H9 (cell line): ENCODE measurements around the gene TTC39B. TPM values are rescaled to one million over a fixed set of nuclear protein-coding genes. Genes with fewer than 3 reads are reported as not detected.

Source experiments
- DNase-seq: peaks from one replicate; pipeline ENCODE4 v3.0.0-alpha.2; 2017
- H2AFZ ChIP-seq: one replicate; pipeline ENCODE4 v1.6.1; 2013; ENCODE audit warnings: mild to moderate bottlenecking, low read length, control low read depth, moderate library complexity
- H2AK5ac ChIP-seq: 2 replicates; pipeline ENCODE4 v1.6.1; 2013; ENCODE audit warnings: low read length, control low read depth, mixed read lengths; ENCODE audit not compliant: insufficient read length
- H2BK120ac ChIP-seq: one replicate; pipeline ENCODE4 v1.6.1; 2013; ENCODE audit warnings: low read depth, mild to moderate bottlenecking, low read length, control low read depth, inconsistent platforms; ENCODE audit not compliant: poor library complexity, severe bottlenecking
- H2BK12ac ChIP-seq: 2 replicates; pipeline ENCODE4 v1.6.1; 2013; ENCODE audit warnings: low read length, control low read depth, mixed read lengths, low read depth; ENCODE audit not compliant: insufficient read length
- H2BK15ac ChIP-seq: 2 replicates; pipeline ENCODE4 v1.6.1; 2013; ENCODE audit warnings: low read depth, low read length, control low read depth
- H2BK20ac ChIP-seq: one replicate; pipeline ENCODE4 v1.6.1; 2013; ENCODE audit warnings: low read depth, mild to moderate bottlenecking, low read length, control low read depth, inconsistent platforms; ENCODE audit not compliant: poor library complexity, severe bottlenecking
- H2BK5ac ChIP-seq: 2 replicates; pipeline ENCODE4 v1.6.1; 2013; ENCODE audit warnings: low read length, control low read depth, mixed read lengths; ENCODE audit not compliant: insufficient read length
- H3K14ac ChIP-seq: 2 replicates; pipeline ENCODE4 v1.6.1; 2013; ENCODE audit warnings: low read length, control low read depth; ENCODE audit not compliant: insufficient read depth
- H3K18ac ChIP-seq: 2 replicates; pipeline ENCODE4 v1.6.1; 2013; ENCODE audit warnings: low read depth, mild to moderate bottlenecking, mixed read lengths, low read length, control low read depth; ENCODE audit not compliant: insufficient read length
- H3K23ac ChIP-seq: 2 replicates; pipeline ENCODE4 v1.6.1; 2013; ENCODE audit warnings: low read length, control low read depth, mixed read lengths, low read depth; ENCODE audit not compliant: insufficient read length
- H3K23me2 ChIP-seq: 2 replicates; pipeline ENCODE4 v1.6.1; 2013; ENCODE audit warnings: low read depth, mild to moderate bottlenecking, mixed read lengths, low read length, control low read depth; ENCODE audit not compliant: insufficient read length, poor library complexity, severe bottlenecking
- H3K27ac ChIP-seq: 2 replicates; pipeline ENCODE4 v1.5.1; 2013; ENCODE audit warnings: low read length, control low read depth, mixed read lengths, low read depth; ENCODE audit not compliant: insufficient read length
- H3K27me3 ChIP-seq: 2 replicates; pipeline ENCODE4 v1.6.1; 2013; ENCODE audit warnings: low read length, control low read depth, inconsistent platforms; ENCODE audit not compliant: insufficient read depth
- H3K4ac ChIP-seq: 2 replicates; pipeline ENCODE4 v1.6.1; 2013; ENCODE audit warnings: low read depth, mild to moderate bottlenecking, control low read depth, inconsistent platforms, low read length, moderate library complexity
- H3K4me1 ChIP-seq: 2 replicates; pipeline ENCODE4 v1.6.1; 2013; ENCODE audit warnings: low read length, control low read depth, inconsistent platforms; ENCODE audit not compliant: insufficient read depth
- H3K4me2 ChIP-seq: 2 replicates; pipeline ENCODE4 v1.6.1; 2013; ENCODE audit warnings: low read length, control low read depth, mixed read lengths; ENCODE audit not compliant: insufficient read length, insufficient read depth
- H3K56ac ChIP-seq: 2 replicates; pipeline ENCODE4 v1.6.1; 2013; ENCODE audit warnings: low read depth, mild to moderate bottlenecking, mixed read lengths, low read length, control low read depth; ENCODE audit not compliant: insufficient read length
- H3K79me1 ChIP-seq: 2 replicates; pipeline ENCODE4 v1.6.1; 2013; ENCODE audit warnings: low read depth, mild to moderate bottlenecking, moderate library complexity, low read length, control low read depth, inconsistent platforms; ENCODE audit not compliant: insufficient read depth, poor library complexity, severe bottlenecking
- H3K79me2 ChIP-seq: 2 replicates; pipeline ENCODE4 v1.6.1; 2013; ENCODE audit warnings: low read length, control low read depth, inconsistent platforms; ENCODE audit not compliant: insufficient read depth
- H3K9ac ChIP-seq: 2 replicates; pipeline ENCODE4 v1.6.1; 2013; ENCODE audit warnings: low read length, control low read depth, mixed read lengths; ENCODE audit not compliant: insufficient read length; ENCODE audit errors: extremely low read depth
- H3K9me3 ChIP-seq: one replicate; pipeline ENCODE4 v1.6.1; 2013; ENCODE audit warnings: low read depth, low read length, inconsistent platforms; ENCODE audit not compliant: control insufficient read depth
- H3T11ph ChIP-seq: one replicate; pipeline ENCODE4 v1.6.1; 2013; ENCODE audit warnings: mild to moderate bottlenecking, low read length, control low read depth, inconsistent platforms
- H4K20me1 ChIP-seq: one replicate; pipeline ENCODE4 v1.6.1; 2013; ENCODE audit not compliant: control insufficient read depth, insufficient read length, insufficient read depth
- H4K5ac ChIP-seq: 2 replicates; pipeline ENCODE4 v1.6.1; 2013; ENCODE audit warnings: low read depth, mild to moderate bottlenecking, mixed read lengths, low read length, control low read depth; ENCODE audit not compliant: insufficient read length
- H4K8ac ChIP-seq: replicated peaks from 2 replicates; pipeline ENCODE4 v1.6.1; 2013; ENCODE audit warnings: low read length, control low read depth, mixed read lengths, low read depth; ENCODE audit not compliant: insufficient read length
- H4K91ac ChIP-seq: 2 replicates; pipeline ENCODE4 v1.6.1; 2013; ENCODE audit warnings: low read depth, mild to moderate bottlenecking, moderate library complexity, mixed read lengths, low read length, control low read depth; ENCODE audit not compliant: insufficient read length
- H3K27ac Mint-ChIP-seq, 3 experiments: 2 replicates in 2 of 3; 3 replicates in 1 of 3; pipeline ENCODE4 v1.8.0; 2020 to 2021; ENCODE audit warnings: mixed read lengths in 3 of 3, mild to moderate bottlenecking in 1 of 3, moderate library complexity in 1 of 3
- H3K27me3 Mint-ChIP-seq: 2 replicates; pipeline ENCODE4 v1.8.0; 2021; ENCODE audit warnings: low read depth, mild to moderate bottlenecking, moderate library complexity, mixed read lengths
- H3K36me3 Mint-ChIP-seq, 3 experiments: 2 replicates in 2 of 3; 3 replicates in 1 of 3; pipeline ENCODE4 v1.8.0; 2020 to 2021; ENCODE audit warnings: low read depth in 3 of 3, mixed read lengths in 3 of 3; ENCODE audit not compliant: insufficient read depth in 1 of 3
- H3K4me1 Mint-ChIP-seq, 2 experiments: 2 replicates each; pipeline ENCODE4 v1.8.0; 2020; ENCODE audit warnings: mixed read lengths in 2 of 2
- H3K4me3 Mint-ChIP-seq, 2 experiments: 2 replicates in 1 of 2; 3 replicates in 1 of 2; pipeline ENCODE4 v1.8.0; 2020 to 2021; ENCODE audit warnings: mild to moderate bottlenecking in 2 of 2, mixed read lengths in 2 of 2, moderate library complexity in 1 of 2
- H3K9me3 Mint-ChIP-seq, 2 experiments: 2 replicates in 1 of 2; 3 replicates in 1 of 2; pipeline ENCODE4 v1.8.0; 2020; ENCODE audit warnings: mild to moderate bottlenecking in 2 of 2, mixed read lengths in 2 of 2, moderate library complexity in 1 of 2
- CTCF ChIP-seq: fragments of 200-600 bp; sonication (generic); conservative IDR thresholded peaks from 3 replicates; pipeline ENCODE4 v1.8.0; 2021; ENCODE audit warnings: antibody characterized with exemption, mild to moderate bottlenecking
- WGBS: extraction: QIAGEN DNeasy Blood & Tissue Kit; methylation state at CpG from one replicate; pipeline ENCODE4 v1.1.7; 2013; ENCODE audit warnings: missing lambda C conversion rate, low lambda C conversion rate, mixed read lengths; ENCODE audit not compliant: insufficient read length; ENCODE audit errors: extremely low coverage; 5-methylcytosine and 5-hydroxymethylcytosine counted together
- total RNA-seq: library from RNA; stranded (reverse); gene quantifications from 2 replicates; pipeline ENCODE4 v1.2.1, GENCODE V29; 2021

The TTC39B gene
- total RNA-seq, 1 experiment from 2014 or later, result 8.2 TPM

GRCh38 chr9:15203581-15203980 is 103.4 kb downstream of the TTC39B start:
- Histone ChIP-seq H3K56ac (no peak overlapping the region), H3K27me3 (no peaks in the 10 kb centered on the region), H3K4me2 (no peak overlapping the region), H4K20me1 (no peaks in the 10 kb centered on the region), H3K14ac (no peak overlapping the region), H2BK5ac (no peak overlapping the region), H3K9ac (no peak overlapping the region), H3K79me1 (no peaks in the 10 kb centered on the region), H3K27ac (no peak overlapping the region), H2BK12ac (no peak overlapping the region), H3K23me2 (no peaks in the 10 kb centered on the region), H4K8ac (no peak overlapping the region), H3K9me3 (no peaks in the 10 kb centered on the region), H2BK120ac (no peak overlapping the region), H2BK20ac (no peak overlapping the region), H3T11ph (no peak overlapping the region), H3K18ac (no peak overlapping the region), H2BK15ac (no peak overlapping the region), H2AFZ (no peak overlapping the region), H4K5ac (no peak overlapping the region), H3K4ac (no peak overlapping the region), H2AK5ac (no peak overlapping the region), H3K23ac (no peak overlapping the region), H3K4me1 (no peaks in the 10 kb centered on the region; the same call in 1 of the 2 replicates), H3K79me2 (no peaks in the 10 kb centered on the region), H4K91ac (no peak overlapping the region)
- no peak overlapping the region for H3K4me3 Mint-ChIP-seq
- no CpG with 5 or more reads among the region's 3 CpGs for WGBS
- H3K9me3 Mint-ChIP-seq, result peaks cover 0 to 3% of the 10 kb centered on the region in 2 experiments; a peak in 2 of 5 replicates
- DNase-seq, result no peak
- no peaks in the 10 kb centered on the region for H3K27me3 Mint-ChIP-seq
- no peaks in the 10 kb centered on the region; a peak in 1 of 4 replicates for H3K4me1 Mint-ChIP-seq
- peaks cover 5 to 15% (median 9%) of the 10 kb centered on the region in 3 experiments for H3K36me3 Mint-ChIP-seq
- TF ChIP-seq CTCF, result no peak
- H3K27ac Mint-ChIP-seq, result no peak overlapping the region
